GM12873 (cell line): ENCODE measurements around the gene SIPA1.

Experiments used
- CTCF ChIP-seq: IDR thresholded peaks from 2 replicates; pipeline ENCODE4 v1.5.1; 2012; ENCODE audit warnings: low read depth, mild to moderate bottlenecking, moderate library complexity, low read length, control low read depth; ENCODE audit not compliant: insufficient read depth; ENCODE audit errors: missing control alignments

Gene SIPA1

GRCh38 chr11:65621460-65621859 is 16.4 kb upstream of the SIPA1 start:
- TF ChIP-seq CTCF, result no peak

- no peak for TF ChIP-seq CTCF
Measured at GRCh38 chr11:65622011-65622410, 15.9 kb upstream of the SIPA1 start.

- TF ChIP-seq CTCF, result no peak
Measured at GRCh38 chr11:65623177-65623576, 14.7 kb upstream of the SIPA1 start.

GRCh38 chr11:65623852-65624616 is 13.9 kb upstream of the SIPA1 start:
- TF ChIP-seq CTCF, result no peak

GRCh38 chr11:65624931-65625627 is 12.8 kb upstream of the SIPA1 start:
- TF ChIP-seq CTCF, result no peak

GRCh38 chr11:65625628-65626342 is 12.1 kb upstream of the SIPA1 start:
- TF ChIP-seq CTCF, result peak; percentile 84

- TF ChIP-seq CTCF, result no peak
Measured at GRCh38 chr11:65627202-65627601, 10.7 kb upstream of the SIPA1 start.
